Colon (tissue), 2 donors: ENCODE data around the gene UBA7.
"Not testable (repeated sequence)": the region's sequence is repeated elsewhere in the genome, so short reads cannot be mapped to it uniquely, and the experiment has no call there.

ENCODE experiments used
- FAIRE-seq: peaks from 2 replicates; lab custom pipeline; 2012; peaks lifted over from hg19 to GRCh38; lab: Jason Lieb, UNC
- donor health status: control.
- donor health status: control.

Gene UBA7

DNA sequence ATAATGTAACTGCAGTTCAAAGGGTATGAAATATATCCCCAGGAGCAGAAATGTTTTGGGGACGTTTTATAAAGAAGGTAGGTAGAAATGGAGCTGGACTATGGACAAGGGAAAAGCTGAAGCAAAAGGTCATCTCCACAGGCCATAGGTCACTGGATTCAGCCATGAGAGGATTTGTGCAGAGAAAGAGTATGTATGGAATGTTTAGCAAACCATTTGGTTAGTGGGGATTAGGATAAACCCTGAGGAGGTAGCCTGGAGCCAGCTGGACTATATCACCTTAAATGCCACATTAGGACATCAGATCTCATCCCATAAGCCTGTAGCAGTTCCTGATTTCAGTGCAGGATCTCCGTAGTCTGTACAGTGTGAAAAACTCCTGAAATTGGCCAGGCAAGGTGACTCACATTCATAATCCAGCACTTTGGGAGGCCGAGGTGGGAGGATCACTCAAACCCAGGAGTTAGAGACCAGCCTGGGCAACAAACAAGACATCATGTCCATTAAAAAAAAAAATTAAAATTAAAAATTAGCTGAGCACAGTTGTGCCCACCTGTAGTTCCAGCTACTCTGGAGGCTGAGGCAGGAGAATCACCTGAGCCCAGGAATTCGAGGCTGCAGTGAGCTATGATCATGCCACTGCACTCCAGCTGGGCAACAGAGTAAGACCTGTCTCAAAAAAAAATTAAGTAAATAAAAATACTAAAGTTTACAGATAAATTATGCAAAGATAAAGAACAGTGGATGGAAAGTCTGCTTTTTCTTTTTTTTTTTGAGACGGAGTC is 32.1 kb downstream of the UBA7 start:
- no peak for FAIRE-seq

- not testable (repeated sequence) for FAIRE-seq
Observed at GRCh38 chr3:49780975-49781365, 32.8 kb downstream of the UBA7 start.

DNA sequence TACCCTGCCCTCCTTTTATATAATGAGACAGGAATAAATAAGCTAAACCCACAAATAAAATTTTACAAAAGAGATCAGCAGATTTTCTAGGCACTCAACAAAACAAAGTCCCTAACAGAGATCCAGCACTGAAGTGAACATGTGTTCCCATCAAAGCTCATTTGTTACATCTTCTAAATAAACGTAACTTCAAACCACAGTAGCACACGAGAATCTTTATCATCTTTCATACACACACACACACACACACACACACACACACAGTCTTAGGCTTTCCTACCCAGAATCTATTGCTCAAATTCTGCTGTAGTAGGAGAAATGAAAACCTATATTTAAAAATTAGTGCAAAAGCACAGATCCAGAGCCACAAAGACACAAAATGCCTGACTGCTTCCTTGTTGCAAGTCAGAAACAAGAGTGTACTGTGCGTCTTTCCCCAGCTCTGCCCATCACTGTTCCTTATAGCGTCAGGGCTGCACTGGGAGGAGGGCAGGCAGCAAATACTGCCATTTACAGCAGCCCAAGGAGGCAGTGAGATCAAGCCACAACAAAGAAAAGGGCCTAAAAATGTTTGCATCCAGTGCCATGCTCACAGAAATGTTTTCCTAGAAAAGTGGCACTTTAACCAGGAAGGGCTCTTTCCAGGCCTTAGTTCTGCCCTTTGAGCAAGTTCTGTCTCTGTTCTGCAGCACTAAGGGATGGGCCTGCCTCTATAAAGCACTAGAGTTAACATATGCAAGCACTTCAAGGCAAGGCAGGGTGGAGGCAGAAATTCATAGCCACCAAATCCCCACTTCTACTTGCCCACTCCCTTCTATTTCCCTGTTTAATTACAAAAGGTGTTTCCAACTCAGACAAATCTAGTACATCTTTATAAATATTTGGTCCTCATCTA is 33.4 kb downstream of the UBA7 start:
- no peak for FAIRE-seq

- no peak for FAIRE-seq
Observed at GRCh38 chr3:49779358-49780079, 34.2 kb downstream of the UBA7 start.

- not testable (repeated sequence) for FAIRE-seq
Observed at GRCh38 chr3:49776101-49776500, 37.7 kb downstream of the UBA7 start.

- no peak for FAIRE-seq
Observed at GRCh38 chr3:49775538-49775937, 38.2 kb downstream of the UBA7 start.

GRCh38 chr3:49772703-49773102 is 41.0 kb downstream of the UBA7 start:
- FAIRE-seq = no peak

DNA sequence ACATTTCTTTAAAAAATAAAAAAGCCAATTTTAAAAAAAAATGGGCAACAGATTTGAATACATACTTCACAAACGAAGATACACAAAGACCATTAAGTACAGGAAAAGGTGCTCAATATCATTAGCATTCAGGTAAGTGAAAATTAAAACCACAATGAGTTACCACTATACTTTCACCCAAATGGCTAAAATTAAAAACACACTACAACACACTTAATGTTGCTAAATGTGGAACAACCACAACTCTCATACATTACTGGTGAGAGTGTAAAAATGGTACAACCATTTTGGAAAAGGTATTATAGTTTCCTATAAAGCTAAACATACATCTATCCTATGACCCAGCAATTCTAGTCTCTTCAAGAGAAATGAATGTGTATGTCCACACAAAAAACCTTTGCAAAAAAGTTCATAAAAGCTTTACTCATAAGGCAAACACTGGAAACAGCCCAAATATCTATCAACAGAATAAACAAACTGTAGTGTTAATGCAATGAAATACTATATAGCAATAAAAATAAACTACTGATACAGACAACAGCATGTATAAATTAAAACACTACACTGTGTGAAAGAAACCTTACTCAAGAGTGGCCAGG is 42.3 kb downstream of the UBA7 start:
- no peak for FAIRE-seq

DNA sequence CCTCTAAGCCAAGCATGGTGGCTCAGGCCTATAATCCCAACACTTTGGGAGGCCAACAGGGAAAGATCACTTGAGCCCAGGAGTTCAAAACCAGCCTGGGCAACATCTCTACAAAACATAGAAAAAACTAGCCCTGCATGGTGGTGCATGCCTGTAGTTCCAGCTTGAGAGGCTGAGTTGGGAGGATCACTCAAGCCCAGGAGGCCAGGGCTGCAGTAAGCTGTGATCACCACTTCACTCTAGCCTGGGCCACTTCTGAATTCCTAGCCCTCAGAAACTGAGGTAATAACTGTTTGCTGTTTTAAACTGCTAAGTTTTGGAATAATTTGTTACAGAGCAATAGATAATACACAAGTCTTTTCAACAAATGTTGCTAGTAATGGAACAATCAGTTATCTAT is 43.8 kb downstream of the UBA7 start:
- FAIRE-seq = no peak

DNA sequence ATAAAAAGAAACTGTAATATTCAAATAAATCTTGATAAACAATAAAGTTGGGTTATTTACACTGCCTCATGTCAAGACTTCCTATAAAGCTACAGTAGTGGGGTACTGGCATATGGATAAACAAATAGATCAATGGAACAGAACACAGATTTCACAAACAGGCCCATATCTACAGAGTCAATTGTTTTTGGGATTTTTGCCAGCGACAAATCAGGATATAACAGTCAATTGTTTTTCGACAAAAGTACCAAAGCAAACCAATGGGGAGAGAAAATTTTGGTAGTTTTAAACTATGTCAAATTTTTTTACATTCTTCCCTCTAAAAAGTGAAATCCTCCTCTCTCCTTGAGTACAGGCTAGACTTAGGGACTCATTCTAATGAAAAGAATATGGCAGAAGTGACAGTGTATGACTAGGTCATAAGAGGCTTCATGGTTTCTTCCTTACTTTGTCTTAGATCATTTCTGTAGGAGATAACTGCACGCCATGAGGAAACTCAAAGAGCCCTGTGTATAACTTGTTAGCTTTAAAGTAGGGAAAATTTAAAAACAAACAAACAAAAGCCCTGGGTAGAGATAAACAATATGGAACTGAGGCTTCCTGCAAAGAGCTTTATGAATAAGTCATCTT is 44.4 kb downstream of the UBA7 start:
- no peak for FAIRE-seq

- FAIRE-seq = no peak
Observed at GRCh38 chr3:49763981-49764380, 49.8 kb downstream of the UBA7 start.

GRCh38 chr3:49761661-49762060 is 52.1 kb downstream of the UBA7 start:
- FAIRE-seq = no peak

- FAIRE-seq = no peak
Observed at GRCh38 chr3:49759226-49759625, 54.5 kb downstream of the UBA7 start.

- FAIRE-seq = no peak
Observed at GRCh38 chr3:49757197-49757596, 56.6 kb downstream of the UBA7 start.

- FAIRE-seq = no peak
Observed at GRCh38 chr3:49756036-49756435, 57.7 kb downstream of the UBA7 start.
